Measurements from ENCODE around the gene TSPAN9.

TSPAN9 gene

GRCh38 chr12:3132636-3133404, 55.6 kb downstream of the TSPAN9 start:
- DNase-seq, result no peak
- intact Hi-C loops (cut with DNase I), result no loop called here

- intact Hi-C loops (cut with DNase I), result no loop called here
- no peak for DNase-seq
These were observed 56.2 kb downstream of the TSPAN9 start for GRCh38 chr12:3133405-3133783.

GRCh38 chr12:3134126-3134525, 56.9 kb downstream of the TSPAN9 start:
- intact Hi-C loops (cut with DNase I), result no loop called here
- DNase-seq, result no peak

GRCh38 chr12:3134526-3135135, 57.5 kb downstream of the TSPAN9 start:
- DNase-seq, result no peak
- intact Hi-C loops (cut with DNase I), result loop anchor here (5.0 kb wide), 1 partner anchor 138 kb away; no protein-coding TSS in a partner anchor

- peak in 34 of 42 donors; percentile 15 to 80 (median 48) for DNase-seq
- intact Hi-C loops (cut with DNase I), result loop anchor here (5.0 kb wide), 1 partner anchor 137 kb away; no protein-coding TSS in a partner anchor
These were observed 58.6 kb downstream of the TSPAN9 start for GRCh38 chr12:3135522-3136461.

GRCh38 chr12:3136641-3137267, 59.6 kb downstream of the TSPAN9 start:
- intact Hi-C loops (cut with DNase I), result loop anchor here (5.0 kb wide), 1 partner anchor 136 kb away; no protein-coding TSS in a partner anchor
- no peak for DNase-seq

- DNase-seq, result no peak
- intact Hi-C loops (cut with DNase I), result loop anchor here (5.0 kb wide), 1 partner anchor 135 kb away; no protein-coding TSS in a partner anchor
These were observed 60.1 kb downstream of the TSPAN9 start for GRCh38 chr12:3137268-3137781.

- DNase-seq, result no peak
- intact Hi-C loops (cut with DNase I), result loop anchor here (5.0 kb wide), 1 partner anchor 134 kb away; no protein-coding TSS in a partner anchor
These were observed 60.8 kb downstream of the TSPAN9 start for GRCh38 chr12:3137814-3138445.

- intact Hi-C loops (cut with DNase I), result loop anchor here (5.0 kb wide), 1 partner anchor 133 kb away; no protein-coding TSS in a partner anchor
- DNase-seq, result no peak
These were observed 61.8 kb downstream of the TSPAN9 start for GRCh38 chr12:3138941-3139511.

- DNase-seq, result no peak
- intact Hi-C loops (cut with DNase I), result loop anchor here (5.0 kb wide), 1 partner anchor 133 kb away; no protein-coding TSS in a partner anchor
These were observed 62.6 kb downstream of the TSPAN9 start for GRCh38 chr12:3139760-3140159.

GRCh38 chr12:3140284-3140683, 63.1 kb downstream of the TSPAN9 start:
- no peak for DNase-seq
- intact Hi-C loops (cut with DNase I), result no loop called here

- no peak for DNase-seq
- intact Hi-C loops (cut with DNase I), result no loop called here
These were observed 64.5 kb downstream of the TSPAN9 start for GRCh38 chr12:3141339-3142321.

GRCh38 chr12:3142386-3142785, 65.2 kb downstream of the TSPAN9 start:
- no peak for DNase-seq
- intact Hi-C loops (cut with DNase I), result no loop called here

GRCh38 chr12:3144495-3144894, 67.3 kb downstream of the TSPAN9 start:
- intact Hi-C loops (cut with DNase I), result no loop called here
- no peak for DNase-seq

- no peak for DNase-seq
These were observed 67.9 kb downstream of the TSPAN9 start for GRCh38 chr12:3145033-3145432.

GRCh38 chr12:3145546-3146310, 68.5 kb downstream of the TSPAN9 start:
- DNase-seq, result no peak
- intact Hi-C loops (cut with DNase I), result no loop called here

More at GRCh38 chr12:3145033-3145432, 67.9 kb downstream of the TSPAN9 start:
- intact Hi-C loops (cut with DNase I), result no loop called here
